NCI-H128 (cell line): ENCODE measurements around the gene HAUS2.
"Not testable (repeated sequence)": the region's sequence is repeated elsewhere in the genome, so short reads cannot be mapped to it uniquely, and the experiment has no call there.

ENCODE experiments used
- DNase-seq: peaks from one replicate; lab custom pipeline; 2025; ENCODE audit not compliant: unreplicated experiment; lab: John Stamatoyannopoulos, UW

Gene HAUS2

GRCh38 chr15:42548249-42549031 lies at the start of gene HAUS2, which contains the start of gene LRRC57:
TSS of gene HAUS2 (plus strand) at chr15:42548838. CDS start at chr15:42548873, 35 bp downstream.
TSS of gene LRRC57 (minus strand) at chr15:42548793. CDS start at chr15:42548434, 359 bp downstream.
- peak; percentile 48 for DNase-seq

GRCh38 chr15:42499858-42500609 lies 48.6 kb upstream of the HAUS2 start:
- no peak for DNase-seq

GRCh38 chr15:42502477-42502876 lies 46.2 kb upstream of the HAUS2 start:
- no peak for DNase-seq

- no peak for DNase-seq
Measured at GRCh38 chr15:42503825-42504224, 44.8 kb upstream of the HAUS2 start.

GRCh38 chr15:42504631-42505030 lies 44.0 kb upstream of the HAUS2 start:
- DNase-seq = no peak

- no peak for DNase-seq
Measured at GRCh38 chr15:42507514-42507913, 41.1 kb upstream of the HAUS2 start.

GRCh38 chr15:42508263-42508690 lies 40.4 kb upstream of the HAUS2 start:
- no peak for DNase-seq

- DNase-seq = no peak
Measured at GRCh38 chr15:42510258-42511006, 38.2 kb upstream of the HAUS2 start.

GRCh38 chr15:42511007-42511391 lies 37.6 kb upstream of the HAUS2 start:
- DNase-seq = no peak

- no peak for DNase-seq
Measured at GRCh38 chr15:42523331-42523730, 25.3 kb upstream of the HAUS2 start.

GRCh38 chr15:42528970-42529369 lies 19.7 kb upstream of the HAUS2 start:
- DNase-seq = no peak

- DNase-seq = no peak
Measured at GRCh38 chr15:42533246-42533645, 15.4 kb upstream of the HAUS2 start.

GRCh38 chr15:42544853-42545629 lies 3.6 kb upstream of the HAUS2 start:
- DNase-seq = no peak

GRCh38 chr15:42547918-42548248 lies 755 bp upstream of the HAUS2 start:
- no peak for DNase-seq

GRCh38 chr15:42549032-42549491 lies 424 bp downstream of the HAUS2 start:
- DNase-seq = peak; percentile 48

- DNase-seq = no peak
Measured at GRCh38 chr15:42549741-42550392, 1.2 kb downstream of the HAUS2 start.

GRCh38 chr15:42553554-42553953 lies 4.9 kb downstream of the HAUS2 start:
- DNase-seq = no peak

GRCh38 chr15:42556550-42557207 lies 8.0 kb downstream of the HAUS2 start:
- DNase-seq = not testable (repeated sequence)

GRCh38 chr15:42558739-42559138 lies 10.1 kb downstream of the HAUS2 start:
- DNase-seq = no peak
